IMR-90 (cell line): ENCODE measurements around the gene TMC7. TPM values are rescaled to one million over a fixed set of nuclear protein-coding genes. Genes with fewer than 3 reads are reported as not detected.

Experiments
- ATAC-seq: fragments of 200-7000 bp; cut with Tn5 transposase; 2 replicates; pipeline ENCODE4 v1.9.1; 2020; ENCODE audit warnings: low read depth, mild to moderate bottlenecking, moderate library complexity
- BruUV-seq: library from RNA; stranded (reverse); fragments of 400-500 nt; replicated peaks from 2 replicates; lab custom pipeline; 2021; lab: Mats Ljungman, UMichigan
- CTCF ChIA-PET: fragments of 300-600 bp; formaldehyde crosslinking; extraction: SDS; loops from one replicate; lab custom pipeline; 2021; ENCODE audit warnings: antibody characterized with exemption; lab: Yijun Ruan, JAX
- POLR2A ChIA-PET: fragments of 300-600 bp; sonication (Branson Sonifier 250); formaldehyde crosslinking; loops from one replicate; lab custom pipeline; 2022; ENCODE audit warnings: antibody characterized with exemption; ENCODE audit not compliant: unreplicated experiment; lab: Charles Lee
- DNase-seq: peaks from one replicate; pipeline ENCODE4 v3.0.0; 2013
- H2AFZ ChIP-seq: replicated peaks from 2 replicates; pipeline ENCODE3; 2013; ENCODE audit warnings: low read length, mild to moderate bottlenecking; ENCODE audit not compliant: poor library complexity
- H2AK5ac ChIP-seq: 2 replicates; pipeline ENCODE4 v1.6.1; 2013; ENCODE audit warnings: low read depth, low read length, inconsistent platforms
- H2AK9ac ChIP-seq: replicated peaks from 2 replicates; pipeline ENCODE3; 2013; ENCODE audit warnings: mild to moderate bottlenecking, low read depth, low read length, moderate library complexity; ENCODE audit not compliant: poor library complexity
- H2BK120ac ChIP-seq: 2 replicates; pipeline ENCODE4 v1.6.1; 2013; ENCODE audit warnings: low read depth, low read length, inconsistent platforms
- H2BK15ac ChIP-seq: 3 replicates; pipeline ENCODE4 v1.6.1; 2013; ENCODE audit warnings: low read depth, low read length, inconsistent platforms
- H2BK20ac ChIP-seq: 2 replicates; pipeline ENCODE4 v1.6.1; 2013; ENCODE audit warnings: low read depth, mild to moderate bottlenecking, inconsistent platforms, low read length, moderate library complexity
- H2BK5ac ChIP-seq: 2 replicates; pipeline ENCODE4 v1.6.1; 2013; ENCODE audit warnings: mild to moderate bottlenecking, low read depth, low read length, inconsistent platforms; ENCODE audit not compliant: poor library complexity, severe bottlenecking
- H3K14ac ChIP-seq: replicated peaks from 2 replicates; pipeline ENCODE4 v1.6.1; 2013; ENCODE audit warnings: low read depth, low read length, inconsistent platforms
- H3K18ac ChIP-seq: 2 replicates; pipeline ENCODE4 v1.6.1; 2013; ENCODE audit warnings: low read depth, low read length, control low read depth
- H3K23ac ChIP-seq: 2 replicates; pipeline ENCODE4 v1.6.1; 2013; ENCODE audit warnings: low read depth, low read length, inconsistent platforms
- H3K27ac ChIP-seq: 2 replicates; pipeline ENCODE4 v1.5.1; 2013; ENCODE audit warnings: mild to moderate bottlenecking, control low read depth, low read length; ENCODE audit not compliant: insufficient read depth
- H3K27me3 ChIP-seq: 2 replicates; pipeline ENCODE4 v1.6.1; 2013; ENCODE audit warnings: low read length; ENCODE audit not compliant: control insufficient read depth, insufficient read depth
- H3K36me3 ChIP-seq: 2 replicates; pipeline ENCODE4 v1.6.1; 2013; ENCODE audit warnings: low read length, mixed read lengths; ENCODE audit not compliant: control insufficient read depth, insufficient read depth
- H3K4ac ChIP-seq: 2 replicates; pipeline ENCODE4 v1.6.1; 2013; ENCODE audit warnings: low read depth, low read length, inconsistent platforms
- H3K4me1 ChIP-seq: 2 replicates; pipeline ENCODE4 v1.6.1; 2013; ENCODE audit warnings: low read length, mixed read lengths; ENCODE audit not compliant: control insufficient read depth, insufficient read depth
- H3K4me2 ChIP-seq: 2 replicates; pipeline ENCODE4 v1.6.1; 2013; ENCODE audit warnings: low read depth, mild to moderate bottlenecking, control low read depth, low read length, moderate library complexity
- H3K4me3 ChIP-seq: 2 replicates; pipeline ENCODE4 v1.5.1; 2013; ENCODE audit warnings: low read depth, mild to moderate bottlenecking, control low read depth, low read length, moderate library complexity; ENCODE audit not compliant: insufficient read depth
- H3K56ac ChIP-seq: 2 replicates; pipeline ENCODE4 v1.6.1; 2013; ENCODE audit warnings: low read length, inconsistent platforms; ENCODE audit not compliant: insufficient read depth; ENCODE audit errors: extremely low read depth
- H3K79me1 ChIP-seq, 2 experiments: 2 replicates each; pipeline ENCODE4 v1.6.1; 2013; ENCODE audit warnings: low read length in 2 of 2, inconsistent platforms in 1 of 2, low read depth in 1 of 2
- H3K9ac ChIP-seq: 2 replicates; pipeline ENCODE4 v1.6.1; 2013; ENCODE audit warnings: low read depth, low read length, control low read depth
- H3K9me1 ChIP-seq: 2 replicates; pipeline ENCODE4 v1.6.1; 2013; ENCODE audit warnings: low read length, inconsistent platforms; ENCODE audit not compliant: insufficient read depth
- H3K9me3 ChIP-seq: 2 replicates; pipeline ENCODE4 v1.6.1; 2013; ENCODE audit warnings: low read length; ENCODE audit not compliant: control insufficient read depth, insufficient read depth
- H4K20me1 ChIP-seq: 2 replicates; pipeline ENCODE4 v1.6.1; 2013; ENCODE audit warnings: low read length, inconsistent platforms; ENCODE audit not compliant: insufficient read depth
- H4K5ac ChIP-seq: 2 replicates; pipeline ENCODE4 v1.6.1; 2013; ENCODE audit warnings: mild to moderate bottlenecking, low read depth, low read length, control low read depth
- H4K8ac ChIP-seq, 2 experiments: 2 replicates each; pipeline ENCODE4 v1.6.1; 2013; ENCODE audit warnings: low read depth in 2 of 2, low read length in 2 of 2, control low read depth in 1 of 2, inconsistent platforms in 1 of 2
- H4K91ac ChIP-seq: 2 replicates; pipeline ENCODE4 v1.6.1; 2013; ENCODE audit warnings: low read depth, low read length, inconsistent platforms; ENCODE audit not compliant: insufficient read depth
- BHLHE40 ChIP-seq: fragments of 150-350 bp; IDR thresholded peaks from 2 replicates; pipeline ENCODE4 v1.6.1; 2016; ENCODE audit warnings: mild to moderate bottlenecking, low read depth, low read length
- CEBPB ChIP-seq: IDR thresholded peaks from 2 replicates; pipeline ENCODE4 v1.6.1; 2012; ENCODE audit warnings: low read depth, low read length, improper control_type of control experiment
- CHD1 ChIP-seq: IDR thresholded peaks from 2 replicates; pipeline ENCODE4 v1.6.1; 2012; ENCODE audit warnings: low read depth, low read length, improper control_type of control experiment
- CTCF ChIP-seq: conservative IDR thresholded peaks from 2 replicates; pipeline ENCODE4 v1.5.1; 2012; ENCODE audit warnings: mild to moderate bottlenecking, low read depth, low read length, improper control_type of control experiment
- ELK1 ChIP-seq: fragments of 150-350 bp; IDR thresholded peaks from 2 replicates; pipeline ENCODE4 v1.6.1; 2016; ENCODE audit warnings: low read depth, mild to moderate bottlenecking, low read length, moderate library complexity, borderline replicate concordance
- FOS ChIP-seq: fragments of 150-350 bp; IDR thresholded peaks from 2 replicates; pipeline ENCODE4 v1.6.1; 2016; ENCODE audit warnings: low read depth, low read length
- MAFK ChIP-seq: IDR thresholded peaks from 2 replicates; pipeline ENCODE4 v1.6.1; 2012; ENCODE audit warnings: low read depth, low read length, improper control_type of control experiment
- MAZ ChIP-seq: IDR thresholded peaks from 2 replicates; pipeline ENCODE4 v1.6.1; 2012; ENCODE audit warnings: low read depth, mild to moderate bottlenecking, low read length, improper control_type of control experiment, moderate library complexity, borderline replicate concordance
- MXI1 ChIP-seq: IDR thresholded peaks from 2 replicates; pipeline ENCODE4 v1.6.1; 2012; ENCODE audit warnings: low read depth, mild to moderate bottlenecking, low read length, moderate library complexity, borderline replicate concordance
- NFE2L2 ChIP-seq: fragments of 150-350 bp; IDR thresholded peaks from 2 replicates; pipeline ENCODE4 v1.6.1; 2016; ENCODE audit warnings: low read depth, mild to moderate bottlenecking, low read length
- POLR2A ChIP-seq: IDR thresholded peaks from 2 replicates; pipeline ENCODE4 v1.6.1; 2012; ENCODE audit warnings: mild to moderate bottlenecking, low read depth, low read length
- RAD21 ChIP-seq: IDR thresholded peaks from 2 replicates; pipeline ENCODE4 v1.6.1; 2012; ENCODE audit warnings: low read length, improper control_type of control experiment
- RCOR1 ChIP-seq: IDR thresholded peaks from 2 replicates; pipeline ENCODE4 v1.6.1; 2012; ENCODE audit warnings: mild to moderate bottlenecking, low read length, improper control_type of control experiment; ENCODE audit not compliant: insufficient replicate concordance
- RFX5 ChIP-seq: IDR thresholded peaks from 2 replicates; pipeline ENCODE4 v1.8.0; 2012; ENCODE audit warnings: low read depth, mild to moderate bottlenecking, low read length, moderate library complexity
- SMC3 ChIP-seq: fragments of 150-350 bp; IDR thresholded peaks from 2 replicates; pipeline ENCODE4 v1.6.1; 2016; ENCODE audit warnings: low read depth, mild to moderate bottlenecking, antibody characterized with exemption, low read length, moderate library complexity
- USF2 ChIP-seq: fragments of 150-350 bp; IDR thresholded peaks from 2 replicates; pipeline ENCODE4 v1.6.1; 2017; ENCODE audit warnings: mild to moderate bottlenecking, antibody characterized with exemption, low read length, low read depth
- WGBS, 2 experiments: methylation state at CpG; one replicate each; pipeline versions ENCODE4 v1.1.5 to v1.1.7; 2013; ENCODE audit warnings: missing lambda C conversion rate in 2 of 2; ENCODE audit not compliant: insufficient read length in 1 of 2; ENCODE audit errors: extremely low coverage in 2 of 2; 5-methylcytosine and 5-hydroxymethylcytosine counted together
- dilution Hi-C: fragments of 300-500 bp; cut with HindIII; formaldehyde crosslinking; loops from one replicate; pipeline ENCODE4 v1.14.3; 2018; ENCODE audit warnings: low sequenced_read_pairs; ENCODE audit not compliant: unreplicated experiment
- in situ Hi-C: fragments of 300-500 bp; cut with MboI; formaldehyde crosslinking; loops from 3 replicates; pipeline ENCODE4 v1.14.3; 2019; ENCODE audit warnings: low sequenced_read_pairs, inconsistent platforms, mixed read lengths
- intact Hi-C: fragments of 100-400 bp; cut with micrococcal nuclease; formaldehyde crosslinking; loops from 2 replicates; pipeline ENCODE4 v1.10.0; 2022
- polyA plus RNA-seq, 3 experiments: library from polyadenylated mRNA; depleted of rRNA; stranded (reverse); fragments of >200 nt; gene quantifications; 2 replicates each; pipeline ENCODE4 v1.2.3, GENCODE V29; 2012; ENCODE audit warnings: low replicate concordance in 1 of 3
- total RNA-seq: library from RNA; depleted of rRNA; stranded (reverse); fragments of >200 nt; gene quantifications from 2 replicates; pipeline ENCODE4 v1.2.3, GENCODE V29; 2012

Gene TMC7
- total and polyA plus RNA-seq, 2 of the 4 experiments (the other 2 are of a cell fraction) = 0.27 to 0.36 TPM

- dilution Hi-C loops = no loop called here
Observed at GRCh38 chr16:19027416-19027815, 43.7 kb downstream of the TMC7 start.

More at GRCh38 chr16:19027416-19027815, 43.7 kb downstream of the TMC7 start:
- Histone ChIP-seq H2BK120ac (no peak overlapping the region), H3K36me3 (no peaks in the 10 kb centered on the region), H2BK5ac (no peak overlapping the region), H3K27ac (no peak overlapping the region), H2AK5ac (no peak overlapping the region), H2AK9ac (no peak overlapping the region), H3K9ac (no peak overlapping the region), H4K5ac (no peak overlapping the region), H3K9me1 (no peaks in the 10 kb centered on the region), H4K91ac (no peak overlapping the region), H2AFZ (no peak overlapping the region), H3K4me3 (no peak overlapping the region), H4K8ac (no peak overlapping the region), H2BK15ac (no peak overlapping the region), H4K20me1 (no peaks in the 10 kb centered on the region), H3K14ac (no peak overlapping the region), H3K4me1 (no peaks in the 10 kb centered on the region), H3K9me3 (no peaks in the 10 kb centered on the region), H3K4ac (no peak overlapping the region), H3K18ac (no peak overlapping the region), H3K27me3 (no peaks in the 10 kb centered on the region), H3K23ac (no peak overlapping the region), H2BK20ac (no peak overlapping the region), H3K56ac (no peak overlapping the region), H3K79me1 (no peaks in the 10 kb centered on the region), H3K4me2 (no peak overlapping the region)
- no peak for ATAC-seq
- no CpG with 5 or more reads among the region's 3 CpGs for WGBS, 2 experiments
- no TSS peak for BruUV-seq
- no peak for DNase-seq
- CTCF ChIA-PET = no interaction called here
- in situ Hi-C loops (no loop called here), intact Hi-C loops (no loop called here)
- no peak for TF ChIP-seq CTCF
- TF ChIP-seq RFX5 = no peak
- no peak for TF ChIP-seq CEBPB
- no peak for TF ChIP-seq SMC3
- TF ChIP-seq BHLHE40 = no peak
- TF ChIP-seq MAFK = no peak
- no peak for TF ChIP-seq USF2
- no peak for TF ChIP-seq MAZ
- no peak for TF ChIP-seq CHD1
- no peak for TF ChIP-seq RCOR1
- no peak for TF ChIP-seq RAD21
- no peak for TF ChIP-seq MXI1
- no peak for TF ChIP-seq POLR2A
- no peak for TF ChIP-seq NFE2L2
- TF ChIP-seq FOS = no peak
- TF ChIP-seq ELK1 = no peak
- POLR2A ChIA-PET = no interaction called here
